ENCODE data around the gene KCNQ1.

Gene KCNQ1

DNA sequence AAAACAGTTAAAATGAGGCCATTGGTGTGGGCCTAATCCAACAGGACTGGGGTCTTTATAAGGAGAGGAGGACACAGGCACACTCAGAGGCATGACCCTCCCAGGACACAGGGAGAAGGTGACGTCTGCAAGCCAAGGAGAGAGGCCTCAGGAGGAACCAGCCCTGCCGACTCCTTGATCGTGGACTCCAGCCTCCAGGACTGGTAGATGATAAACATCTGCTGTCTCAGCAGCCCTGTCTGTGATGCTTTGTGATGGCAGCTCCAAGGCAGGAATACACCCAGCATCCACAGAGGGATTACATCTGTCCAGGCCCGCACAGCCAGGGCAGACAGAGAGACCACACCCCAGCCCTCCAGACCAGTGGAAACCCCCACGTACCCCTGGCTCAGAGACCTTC, 422.3 kb downstream of the KCNQ1 start:
- DNase-seq (ENCODE audit: insufficient read length) = no peak
- no peak for FAIRE-seq
- TF ChIP-seq POLR2A (IDR thresholded peaks at IDR 0.05; ENCODE audit: low read depth, low read length) (no peak), POLR2AphosphoS5 (IDR thresholded peaks at IDR 0.05; ENCODE audit: low read depth, low read length) (no peak), TAF1 (IDR thresholded peaks at IDR 0.05; ENCODE audit: borderline replicate concordance, low read depth, low read length) (no peak)

DNA sequence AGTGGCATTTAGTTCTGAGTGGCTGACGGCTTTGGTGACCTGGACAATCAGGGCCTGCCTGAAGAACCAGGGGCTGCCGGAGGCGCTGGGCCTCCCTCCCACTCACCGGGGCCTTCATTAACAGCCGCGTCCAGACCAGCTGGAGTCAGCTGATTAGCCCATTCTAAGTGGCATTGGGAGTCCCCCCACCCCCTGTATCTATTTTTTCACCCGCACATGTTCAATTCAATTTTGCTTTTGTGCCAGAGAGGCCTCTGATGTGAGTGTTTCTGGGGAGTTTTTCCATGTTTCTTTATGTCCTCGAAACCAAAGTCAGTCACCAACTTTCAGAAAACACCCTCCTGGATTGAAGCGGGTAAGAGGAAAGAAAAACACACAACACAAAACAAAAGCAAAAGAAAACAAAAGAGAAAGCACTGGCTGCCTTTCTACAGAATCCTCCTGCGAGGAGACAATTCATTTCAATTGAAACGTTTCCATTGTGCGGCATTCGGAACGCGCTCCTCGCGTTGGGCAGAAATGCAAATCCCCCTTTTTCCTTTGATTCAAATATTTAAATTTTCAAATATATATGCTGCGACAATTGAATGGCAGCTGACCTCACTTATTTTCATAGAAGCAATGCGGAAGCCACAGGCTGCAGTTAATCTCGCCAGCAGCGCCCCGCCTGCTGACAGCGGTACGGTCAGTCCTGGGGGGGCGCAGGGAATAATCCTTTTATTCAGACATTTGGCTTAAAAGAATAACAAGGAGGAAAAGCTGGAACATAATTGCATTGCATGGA, 423.1 kb downstream of the KCNQ1 start:
- DNase-seq (ENCODE audit: insufficient read length) = no peak

GRCh38 chr11:2868506-2869133, 423.8 kb downstream of the KCNQ1 start:
- no peak for DNase-seq (ENCODE audit: insufficient read length)
- no peak for FAIRE-seq
- TF ChIP-seq POLR2AphosphoS5 (IDR thresholded peaks at IDR 0.05; ENCODE audit: low read depth, low read length) = no peak
- no peak for TF ChIP-seq POLR2A (IDR thresholded peaks at IDR 0.05; ENCODE audit: low read depth, low read length)
- no peak for TF ChIP-seq TAF1 (IDR thresholded peaks at IDR 0.05; ENCODE audit: borderline replicate concordance, low read depth, low read length)

More for the DNA sequence above, 423.1 kb downstream of the KCNQ1 start:
- no peak for FAIRE-seq
- no peak for TF ChIP-seq POLR2AphosphoS5 (IDR thresholded peaks at IDR 0.05; ENCODE audit: low read depth, low read length)
- TF ChIP-seq POLR2A (IDR thresholded peaks at IDR 0.05; ENCODE audit: low read depth, low read length) = no peak
- no peak for TF ChIP-seq TAF1 (IDR thresholded peaks at IDR 0.05; ENCODE audit: borderline replicate concordance, low read depth, low read length)

GRCh38 chr11:2869134-2869526, 424.3 kb downstream of the KCNQ1 start:
- no peak for DNase-seq (ENCODE audit: insufficient read length)
- no peak for TF ChIP-seq POLR2A (IDR thresholded peaks at IDR 0.05; ENCODE audit: low read depth, low read length)
- TF ChIP-seq TAF1 (IDR thresholded peaks at IDR 0.05; ENCODE audit: borderline replicate concordance, low read depth, low read length) = no peak
- no peak for TF ChIP-seq POLR2AphosphoS5 (IDR thresholded peaks at IDR 0.05; ENCODE audit: low read depth, low read length)

DNA sequence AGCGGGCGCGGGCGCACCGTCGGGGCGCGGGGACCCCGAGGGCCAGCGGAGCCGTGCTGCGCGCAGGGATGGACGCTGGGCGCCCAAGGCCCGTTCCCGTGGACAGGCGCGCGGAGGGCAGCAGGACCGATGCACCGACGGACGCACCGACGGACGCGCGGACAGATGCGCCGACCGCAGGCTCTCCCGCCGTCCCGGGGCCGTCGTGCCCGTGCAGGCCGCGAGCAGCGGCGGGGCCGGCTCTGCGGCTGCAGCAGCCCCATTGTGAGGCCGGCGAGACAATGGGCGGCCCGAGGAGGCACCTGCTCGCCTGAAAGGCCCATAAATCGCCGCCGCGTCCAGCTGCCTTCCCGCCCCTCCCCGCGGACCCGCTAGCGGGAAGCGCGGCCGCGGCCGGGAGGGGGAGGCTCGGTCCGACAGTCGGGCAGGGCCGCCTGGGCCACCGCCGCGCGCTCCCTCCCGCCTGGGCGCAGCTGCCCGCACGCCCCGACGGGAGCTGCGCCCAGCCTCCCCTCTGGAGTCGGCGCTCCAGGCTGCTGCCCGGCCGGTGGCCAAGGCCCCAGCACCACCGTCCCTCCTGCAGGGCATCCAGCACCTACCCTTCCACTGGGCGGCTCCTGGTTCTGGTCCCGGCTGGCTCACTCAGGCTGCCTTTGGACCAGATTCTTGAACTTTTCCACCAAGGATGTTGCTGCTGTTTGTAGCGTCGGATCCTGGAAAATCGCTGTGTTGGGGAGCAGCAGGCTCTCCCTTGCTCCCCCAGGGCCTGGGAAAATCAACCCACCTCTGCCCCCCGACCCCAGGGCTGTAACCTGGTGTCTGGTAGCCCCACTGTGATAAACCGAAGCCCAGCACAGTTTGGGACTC, 425.0 kb downstream of the KCNQ1 start:
- TF ChIP-seq POLR2AphosphoS5 (IDR thresholded peaks at IDR 0.05; ENCODE audit: low read depth, low read length) (no peak), POLR2A (IDR thresholded peaks at IDR 0.05; ENCODE audit: low read depth, low read length) (no peak), TAF1 (IDR thresholded peaks at IDR 0.05; ENCODE audit: borderline replicate concordance, low read depth, low read length) (no peak)
- DNase-seq (ENCODE audit: insufficient read length) (no peak), FAIRE-seq (no peak)

More at GRCh38 chr11:2869134-2869526, 424.3 kb downstream of the KCNQ1 start:
- FAIRE-seq = no peak

- DNase-seq (ENCODE audit: insufficient read length) (no peak), FAIRE-seq (no peak)
- TF ChIP-seq POLR2A (IDR thresholded peaks at IDR 0.05; ENCODE audit: low read depth, low read length) (no peak), TAF1 (IDR thresholded peaks at IDR 0.05; ENCODE audit: borderline replicate concordance, low read depth, low read length) (no peak), POLR2AphosphoS5 (IDR thresholded peaks at IDR 0.05; ENCODE audit: low read depth, low read length) (no peak)
Measured at GRCh38 chr11:2870460-2870859, 425.7 kb downstream of the KCNQ1 start.

DNA sequence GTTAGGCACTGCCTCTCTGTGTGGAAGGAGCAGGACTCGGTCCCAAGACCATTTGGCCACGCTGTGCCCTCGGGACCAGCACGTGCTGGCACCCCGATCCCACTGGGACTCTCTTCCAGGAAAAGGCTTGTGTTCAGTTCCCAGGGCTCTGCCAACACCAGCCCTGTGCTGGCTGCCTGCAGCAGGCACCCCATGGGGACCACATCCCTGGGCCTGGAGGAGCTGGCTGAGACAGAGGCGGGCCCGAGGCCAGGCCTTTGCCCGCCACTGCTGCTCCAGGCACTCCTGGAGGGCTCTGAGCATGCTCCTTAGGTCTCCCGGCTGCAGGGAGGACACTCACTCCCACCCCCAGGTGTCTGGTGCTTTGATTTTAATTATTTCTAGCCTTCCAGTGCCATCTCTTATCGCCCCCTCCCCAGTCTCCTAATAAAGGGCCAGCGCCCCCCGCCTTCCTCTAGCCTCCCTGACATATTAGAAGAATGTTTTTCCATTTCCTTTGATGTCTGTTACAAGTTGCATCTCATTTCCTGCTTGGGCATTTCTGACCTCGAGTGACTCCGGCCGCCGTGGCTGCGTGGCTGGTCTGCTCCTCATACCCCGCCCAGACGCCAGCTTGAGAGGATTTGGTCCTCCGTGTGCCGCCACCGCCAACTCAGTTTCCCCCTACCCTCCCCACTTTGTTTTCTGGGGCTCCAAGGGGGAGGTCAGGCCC, 426.3 kb downstream of the KCNQ1 start:
- TF ChIP-seq POLR2AphosphoS5 (IDR thresholded peaks at IDR 0.05; ENCODE audit: low read depth, low read length) (no peak), POLR2A (IDR thresholded peaks at IDR 0.05; ENCODE audit: low read depth, low read length) (no peak), TAF1 (IDR thresholded peaks at IDR 0.05; ENCODE audit: borderline replicate concordance, low read depth, low read length) (no peak)
- FAIRE-seq = no peak
- no peak for DNase-seq (ENCODE audit: insufficient read length)

DNA sequence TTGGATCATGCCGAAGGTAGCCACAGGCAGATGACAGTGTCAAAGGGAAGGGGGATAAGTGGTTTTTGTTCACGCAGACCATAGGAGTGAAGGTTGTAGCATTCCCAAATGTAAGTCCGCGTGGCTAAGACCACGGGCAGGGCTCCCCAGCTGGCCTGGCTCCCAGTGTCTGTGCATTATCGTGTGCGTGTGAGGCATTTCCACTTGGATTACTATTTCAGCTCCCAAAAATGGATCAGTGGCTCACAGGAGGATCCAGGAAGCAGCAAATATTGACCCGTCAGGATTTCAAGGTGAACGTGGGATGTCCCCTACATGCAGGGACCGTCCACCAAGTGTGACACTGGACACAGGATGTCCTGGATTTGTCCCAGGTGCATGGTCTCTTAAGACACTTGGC, 430.2 kb downstream of the KCNQ1 start:
- FAIRE-seq (no peak), DNase-seq (ENCODE audit: insufficient read length) (no peak)
- TF ChIP-seq TAF1 (IDR thresholded peaks at IDR 0.05; ENCODE audit: borderline replicate concordance, low read depth, low read length) (no peak), POLR2AphosphoS5 (IDR thresholded peaks at IDR 0.05; ENCODE audit: low read depth, low read length) (no peak), POLR2A (IDR thresholded peaks at IDR 0.05; ENCODE audit: low read depth, low read length) (no peak)

DNA sequence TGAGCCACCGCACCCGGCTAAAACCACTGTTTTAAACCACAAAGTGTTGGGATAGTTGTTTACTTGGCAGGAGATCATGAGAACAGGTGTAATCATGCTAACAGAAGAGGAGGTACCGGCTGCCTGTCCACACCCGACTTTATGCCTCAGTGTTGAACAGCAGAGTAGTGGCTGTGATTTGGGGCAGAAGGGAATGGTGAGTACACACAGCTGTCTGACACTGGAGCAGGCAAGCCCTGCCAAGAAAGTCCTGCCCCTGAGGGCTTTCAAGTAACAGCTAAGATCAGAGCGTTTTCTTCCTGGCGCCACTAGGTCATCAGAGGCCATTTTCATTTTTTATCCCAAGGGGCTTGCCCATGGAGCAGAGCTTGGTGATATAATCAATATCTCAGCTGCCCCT, 432.7 kb downstream of the KCNQ1 start:
- FAIRE-seq = no peak
- no peak for DNase-seq (ENCODE audit: insufficient read length)
- TF ChIP-seq POLR2A (IDR thresholded peaks at IDR 0.05; ENCODE audit: low read depth, low read length) (no peak), POLR2AphosphoS5 (IDR thresholded peaks at IDR 0.05; ENCODE audit: low read depth, low read length) (no peak), TAF1 (IDR thresholded peaks at IDR 0.05; ENCODE audit: borderline replicate concordance, low read depth, low read length) (no peak)

DNA sequence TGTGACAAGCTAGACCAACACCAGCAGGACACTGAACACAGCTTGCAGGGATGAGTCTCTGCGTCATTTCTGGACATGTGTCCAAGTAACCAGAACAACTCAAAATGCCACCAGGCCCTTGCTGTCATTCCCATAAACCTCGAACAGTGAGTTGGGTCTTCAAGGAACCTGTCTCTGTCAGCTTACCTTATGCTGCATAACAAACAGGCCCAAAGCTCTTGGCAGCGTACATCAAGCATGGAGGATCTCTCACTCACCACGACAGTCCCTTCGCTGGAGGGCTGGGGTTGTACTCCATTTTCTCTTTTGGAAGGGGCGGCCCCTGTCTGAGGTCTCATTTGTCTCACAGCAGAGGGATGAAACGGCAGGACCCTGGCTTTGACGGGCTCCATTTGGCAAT, 434.0 kb downstream of the KCNQ1 start:
- TF ChIP-seq TAF1 (IDR thresholded peaks at IDR 0.05; ENCODE audit: borderline replicate concordance, low read depth, low read length) = no peak
- TF ChIP-seq POLR2A (IDR thresholded peaks at IDR 0.05; ENCODE audit: low read depth, low read length) = no peak
- no peak for TF ChIP-seq POLR2AphosphoS5 (IDR thresholded peaks at IDR 0.05; ENCODE audit: low read depth, low read length)
- FAIRE-seq (no peak), DNase-seq (ENCODE audit: insufficient read length) (no peak)

- FAIRE-seq = no peak
- TF ChIP-seq TAF1 (IDR thresholded peaks at IDR 0.05; ENCODE audit: borderline replicate concordance, low read depth, low read length) (no peak), POLR2AphosphoS5 (IDR thresholded peaks at IDR 0.05; ENCODE audit: low read depth, low read length) (no peak), POLR2A (IDR thresholded peaks at IDR 0.05; ENCODE audit: low read depth, low read length) (no peak)
Measured at GRCh38 chr11:2880646-2881045, 435.8 kb downstream of the KCNQ1 start.

More at GRCh38 chr11:2880646-2881045, 435.8 kb downstream of the KCNQ1 start:
- no peak for DNase-seq (ENCODE audit: insufficient read length)

Measured in GM12892 (cell line).